ENCODE data around the gene FNDC3B. TPM values are rescaled to one million over a fixed set of nuclear protein-coding genes. Genes with fewer than 3 reads are reported as not detected.

FNDC3B gene
- total and polyA plus RNA-seq, 2 of the 8 experiments (the other 6 are each of a cell fraction or from before 2014, with no cell fraction given), result 14.1 to 44.4 TPM

DNA sequence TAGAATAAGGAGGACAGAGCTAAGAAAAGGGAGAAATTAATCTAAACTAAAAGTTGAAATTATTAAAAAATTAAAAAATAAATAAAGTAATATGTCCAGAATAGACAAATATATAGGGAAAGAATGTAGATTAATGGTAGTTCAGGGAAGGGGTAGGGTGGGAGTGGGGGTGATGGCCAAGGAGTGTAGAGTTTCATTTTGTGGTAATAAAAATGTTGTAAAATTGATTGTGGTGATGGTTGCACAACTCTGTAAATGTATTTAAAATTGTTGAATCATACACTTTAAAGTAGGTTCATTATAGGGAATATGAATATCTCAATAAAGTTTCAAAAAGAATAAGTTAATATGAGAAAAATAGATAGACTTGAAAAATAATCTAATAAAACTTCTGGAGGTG lies 21.0 kb upstream of the FNDC3B start:
- H3K14ac ChIP-seq (ENCODE audit: insufficient read length), result no peak overlapping the region
- ChIA-PET POLR2A (ENCODE audit: partially characterized antibody) (no interaction called here), CTCF (ENCODE audit: partially characterized antibody) (interaction anchor here (1.0 to 1.2 kb wide), 2 partner anchors 8 kb away, joined by 3 read pairs; no protein-coding TSS in a partner anchor)
- no peak overlapping the region for H2AFZ ChIP-seq (ENCODE audit: low read length)
- no peaks in the 10 kb centered on the region for H3K36me3 ChIP-seq (ENCODE audit: control insufficient read depth in 2 of 4, insufficient read depth in 4 of 4, low read length in 3 of 4)
- TF ChIP-seq POLR2AphosphoS5 (IDR thresholded peaks at IDR 0.05; ENCODE audit: low read depth, low read length), result no peak
- TF ChIP-seq NANOG (IDR thresholded peaks at IDR 0.05; ENCODE audit: insufficient read depth, low read depth, low read length, poor library complexity, severe bottlenecking), result no peak
- no peak for TF ChIP-seq SP4 (IDR thresholded peaks at IDR 0.05; ENCODE audit: low read length)
- no peak for TF ChIP-seq SIN3A (conservative IDR thresholded peaks at IDR 0.05 in 1 of 2, IDR thresholded peaks at IDR 0.05 in 1 of 2; ENCODE audit: low read depth in 1 of 2, low read length in 2 of 2)
- no peak for TF ChIP-seq RFX5 (IDR thresholded peaks at IDR 0.05; ENCODE audit: borderline replicate concordance, low read depth, low read length)
- no peak for TF ChIP-seq EGR1 (IDR thresholded peaks at IDR 0.05; ENCODE audit: borderline replicate concordance, low read depth, low read length)
- TF ChIP-seq POU5F1 (IDR thresholded peaks at IDR 0.05; ENCODE audit: low read depth, low read length), result no peak
- TF ChIP-seq EP300 (IDR thresholded peaks at IDR 0.05; ENCODE audit: borderline replicate concordance in 1 of 2, low read depth in 2 of 2, low read length in 2 of 2), result no peak
- TF ChIP-seq RXRA (IDR thresholded peaks at IDR 0.05; ENCODE audit: insufficient read depth, low read depth, low read length), result no peak
- no peak for TF ChIP-seq SP1 (IDR thresholded peaks at IDR 0.05; ENCODE audit: low read depth, low read length)
- no peak for TF ChIP-seq CTBP2 (IDR thresholded peaks at IDR 0.05; ENCODE audit: borderline replicate concordance, insufficient read depth, insufficient read length, low read length)
- no peak for TF ChIP-seq ZNF274 (IDR thresholded peaks at IDR 0.05; ENCODE audit: borderline replicate concordance, extremely low read depth, low read length)
- no peak for TF ChIP-seq TAF1 (IDR thresholded peaks at IDR 0.05; ENCODE audit: low read depth, low read length)
- TF ChIP-seq SRF (IDR thresholded peaks at IDR 0.05; ENCODE audit: low read depth, low read length), result no peak
- no peak for TF ChIP-seq RAD21 (IDR thresholded peaks at IDR 0.05 in 1 of 2, conservative IDR thresholded peaks at IDR 0.05 in 1 of 2; ENCODE audit: low read depth in 2 of 2, low read length in 2 of 2)
- TF ChIP-seq TEAD4 (IDR thresholded peaks at IDR 0.05; ENCODE audit: low read depth, low read length), result no peak
- H3K27me3 ChIP-seq (replicated peaks in 1 of 4; ENCODE audit: control insufficient read depth in 3 of 4, extremely low read depth in 1 of 4, insufficient read depth in 3 of 4, low read length in 3 of 4), result peaks cover 0 to 1% (median 0%) of the 10 kb centered on the region in 4 experiments; a peak in 1 of 7 replicates
- H4K20me1 ChIP-seq (replicated peaks in 1 of 2; ENCODE audit: control insufficient read depth in 1 of 2, insufficient read depth in 2 of 2, low read length in 2 of 2), result no peaks in the 10 kb centered on the region
- H3K9ac ChIP-seq (replicated peaks in 1 of 4; ENCODE audit: extremely low read depth in 1 of 4, low read depth in 3 of 4, low read length in 3 of 4), result no peak overlapping the region
- H3K4me1 ChIP-seq (replicated peaks in 1 of 4; ENCODE audit: control insufficient read depth in 3 of 4, insufficient read depth in 4 of 4, low read length in 3 of 4), result no peaks in the 10 kb centered on the region
- H3K23ac ChIP-seq (ENCODE audit: insufficient read length), result no peak overlapping the region
- no peak overlapping the region for H3K4ac ChIP-seq (replicated peaks; ENCODE audit: insufficient read length, low read depth, low read length)
- H4K8ac ChIP-seq (ENCODE audit: extremely low read depth, insufficient read depth, low read length), result no peak overlapping the region
- H3K18ac ChIP-seq (ENCODE audit: extremely low read depth, low read length), result no peak overlapping the region
- no peak overlapping the region for H2BK120ac ChIP-seq (replicated peaks; ENCODE audit: low read depth, low read length)
- H2BK5ac ChIP-seq (ENCODE audit: low read depth, low read length), result no peak overlapping the region
- H3K27ac ChIP-seq (ENCODE audit: low read depth, low read length), result no peak overlapping the region
- H3K79me2 ChIP-seq (ENCODE audit: control insufficient read depth in 1 of 2, insufficient read depth in 2 of 2, low read length in 2 of 2), result no peaks in the 10 kb centered on the region
- H2BK20ac ChIP-seq (ENCODE audit: low read length), result no peak overlapping the region
- H3K56ac ChIP-seq (replicated peaks; ENCODE audit: insufficient read length, low read depth, low read length), result no peak overlapping the region
- H3K23me2 ChIP-seq (ENCODE audit: low read depth, low read length), result no peaks in the 10 kb centered on the region
- no peaks in the 10 kb centered on the region; a peak in 1 of 4 replicates for H3K9me3 ChIP-seq (ENCODE audit: insufficient read depth in 2 of 2, low read depth in 1 of 2, low read length in 1 of 2)
- FAIRE-seq, result no peak
- H2BK15ac ChIP-seq (ENCODE audit: low read length), result no peak overlapping the region
- no peak for DNase-seq (ENCODE audit: low read depth in 1 of 2, low spot score in 2 of 2)
- H4K91ac ChIP-seq (replicated peaks; ENCODE audit: insufficient read length, low read length), result no peak overlapping the region
- H3K79me1 ChIP-seq (ENCODE audit: low read depth, low read length), result no peaks in the 10 kb centered on the region
- H4K5ac ChIP-seq (ENCODE audit: insufficient read length, low read depth, low read length), result no peak overlapping the region
- H2BK12ac ChIP-seq (ENCODE audit: low read depth, low read length), result no peak overlapping the region
- no peak overlapping the region for H3K4me3 ChIP-seq (ENCODE audit: extremely low read depth in 1 of 4, insufficient read depth in 2 of 4, low read depth in 3 of 4, low read length in 4 of 4)
- no peak overlapping the region for H3K4me2 ChIP-seq (ENCODE audit: insufficient read depth in 1 of 2, low read depth in 2 of 2, low read length in 2 of 2)
- no peak overlapping the region for H2AK5ac ChIP-seq (ENCODE audit: low read depth, low read length)
